PFSK-1 (cell line): Measurements from ENCODE around the gene NFIX.

Source experiments
- POLR2AphosphoS5 ChIP-seq: IDR thresholded peaks from 2 replicates; pipeline ENCODE4 v1.6.1; 2012; ENCODE audit warnings: low read depth, mild to moderate bottlenecking, control low read depth, low read length, moderate library complexity
- SIN3A ChIP-seq: IDR thresholded peaks from 2 replicates; pipeline ENCODE4 v1.6.1; 2012; ENCODE audit warnings: mild to moderate bottlenecking, low read length, moderate library complexity, borderline replicate concordance; ENCODE audit not compliant: insufficient read depth
- TAF1 ChIP-seq: IDR thresholded peaks from 2 replicates; pipeline ENCODE4 v1.6.1; 2012; ENCODE audit warnings: low read length, control low read depth, borderline replicate concordance; ENCODE audit not compliant: insufficient read depth
- TF ChIP-seq, protein P1 (sequence below), 2 experiments: IDR thresholded peaks; 2 replicates each; pipeline versions ENCODE4 v1.6.1 to v1.8.0; 2011 to 2012; ENCODE audit warnings: low read depth in 2 of 2, low read length in 2 of 2, control low read depth in 1 of 2, inconsistent platforms in 1 of 2, mild to moderate bottlenecking in 1 of 2, moderate library complexity in 1 of 2; ENCODE audit not compliant: insufficient read depth in 1 of 2

DNA sequence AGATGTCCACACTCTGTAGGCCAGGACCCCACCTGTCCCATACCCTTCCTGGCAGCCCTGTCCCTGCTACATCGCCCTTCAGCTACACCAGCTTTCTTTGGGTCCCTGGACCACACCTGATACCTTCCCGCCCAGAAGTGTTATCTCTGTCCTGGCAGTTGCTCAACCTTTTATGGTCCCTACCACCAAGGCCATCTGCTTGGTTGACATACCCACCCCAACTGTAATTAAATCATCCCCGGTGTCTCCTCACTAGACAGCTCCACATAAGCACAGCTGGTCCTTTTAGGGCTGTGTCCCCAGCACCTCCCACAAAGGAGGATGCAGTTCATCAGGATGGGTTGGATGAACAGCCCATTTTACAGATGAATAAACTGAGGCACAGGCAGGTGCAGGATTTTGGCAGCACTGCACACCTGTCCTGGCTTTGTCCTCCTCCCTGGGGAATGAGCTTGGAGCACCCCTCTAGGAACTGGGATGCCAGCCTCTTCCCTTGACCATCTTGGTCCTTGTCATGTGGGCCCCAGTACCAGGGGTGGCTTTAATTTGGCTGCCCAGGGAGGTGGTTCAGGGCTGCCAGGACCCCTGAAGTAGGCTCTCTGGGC lies 135.7 kb downstream of the NFIX start:
- TF ChIP-seq POLR2AphosphoS5 (no peak), TAF1 (no peak), SIN3A (no peak)
- TF ChIP-seq, protein P1, sequence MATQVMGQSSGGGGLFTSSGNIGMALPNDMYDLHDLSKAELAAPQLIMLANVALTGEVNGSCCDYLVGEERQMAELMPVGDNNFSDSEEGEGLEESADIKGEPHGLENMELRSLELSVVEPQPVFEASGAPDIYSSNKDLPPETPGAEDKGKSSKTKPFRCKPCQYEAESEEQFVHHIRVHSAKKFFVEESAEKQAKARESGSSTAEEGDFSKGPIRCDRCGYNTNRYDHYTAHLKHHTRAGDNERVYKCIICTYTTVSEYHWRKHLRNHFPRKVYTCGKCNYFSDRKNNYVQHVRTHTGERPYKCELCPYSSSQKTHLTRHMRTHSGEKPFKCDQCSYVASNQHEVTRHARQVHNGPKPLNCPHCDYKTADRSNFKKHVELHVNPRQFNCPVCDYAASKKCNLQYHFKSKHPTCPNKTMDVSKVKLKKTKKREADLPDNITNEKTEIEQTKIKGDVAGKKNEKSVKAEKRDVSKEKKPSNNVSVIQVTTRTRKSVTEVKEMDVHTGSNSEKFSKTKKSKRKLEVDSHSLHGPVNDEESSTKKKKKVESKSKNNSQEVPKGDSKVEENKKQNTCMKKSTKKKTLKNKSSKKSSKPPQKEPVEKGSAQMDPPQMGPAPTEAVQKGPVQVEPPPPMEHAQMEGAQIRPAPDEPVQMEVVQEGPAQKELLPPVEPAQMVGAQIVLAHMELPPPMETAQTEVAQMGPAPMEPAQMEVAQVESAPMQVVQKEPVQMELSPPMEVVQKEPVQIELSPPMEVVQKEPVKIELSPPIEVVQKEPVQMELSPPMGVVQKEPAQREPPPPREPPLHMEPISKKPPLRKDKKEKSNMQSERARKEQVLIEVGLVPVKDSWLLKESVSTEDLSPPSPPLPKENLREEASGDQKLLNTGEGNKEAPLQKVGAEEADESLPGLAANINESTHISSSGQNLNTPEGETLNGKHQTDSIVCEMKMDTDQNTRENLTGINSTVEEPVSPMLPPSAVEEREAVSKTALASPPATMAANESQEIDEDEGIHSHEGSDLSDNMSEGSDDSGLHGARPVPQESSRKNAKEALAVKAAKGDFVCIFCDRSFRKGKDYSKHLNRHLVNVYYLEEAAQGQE (IDR thresholded peaks at IDR 0.05; ENCODE audit: insufficient read depth in 1 of 2, low read depth in 2 of 2, low read length in 2 of 2) = no peak
